Loucy (cell line): ENCODE results near the gene GALNT18.

ENCODE experiments used
- H2AFZ ChIP-seq: fragments of 200-600 bp; sonication (generic); 2 replicates; pipeline ENCODE4 v1.6.0; 2016; ENCODE audit warnings: antibody characterized with exemption, mild to moderate bottlenecking, low read length, moderate library complexity
- H3F3A ChIP-seq: fragments of 200-600 bp; 2 replicates; pipeline ENCODE4 v1.6.0; 2016; ENCODE audit warnings: antibody characterized with exemption, low read depth, mild to moderate bottlenecking
- H3K27me3 ChIP-seq: fragments of 200-600 bp; sonication (generic); 2 replicates; pipeline ENCODE4 v1.6.1; 2014; ENCODE audit warnings: low read length, mild to moderate bottlenecking; ENCODE audit not compliant: insufficient read depth, poor library complexity, severe bottlenecking
- H3K36me3 ChIP-seq: fragments of 200-600 bp; sonication (generic); 2 replicates; pipeline ENCODE4 v1.6.1; 2016; ENCODE audit warnings: low read length; ENCODE audit not compliant: insufficient read depth
- H3K4me1 ChIP-seq: fragments of 200-600 bp; sonication (generic); 2 replicates; pipeline ENCODE4 v1.5.1; 2014; ENCODE audit warnings: low read length, mild to moderate bottlenecking; ENCODE audit not compliant: insufficient read depth, poor library complexity, severe bottlenecking
- H3K4me2 ChIP-seq: fragments of 200-600 bp; sonication (generic); 2 replicates; pipeline ENCODE4 v1.6.0; 2014; ENCODE audit warnings: antibody characterized with exemption, low read length, low read depth, mild to moderate bottlenecking; ENCODE audit not compliant: poor library complexity, severe bottlenecking
- H3K4me3 ChIP-seq: fragments of 200-600 bp; sonication (generic); 2 replicates; pipeline ENCODE4 v1.5.1; 2014; ENCODE audit warnings: low read length, mild to moderate bottlenecking, mixed read lengths; ENCODE audit not compliant: poor library complexity, severe bottlenecking
- H3K79me2 ChIP-seq: fragments of 200-600 bp; sonication (generic); 2 replicates; pipeline ENCODE4 v1.6.1; 2014; ENCODE audit warnings: low read length; ENCODE audit not compliant: insufficient read depth
- H3K9ac ChIP-seq: fragments of 200-600 bp; sonication (generic); 2 replicates; pipeline ENCODE4 v1.6.0; 2014; ENCODE audit warnings: mild to moderate bottlenecking, low read depth, low read length, moderate library complexity; ENCODE audit not compliant: poor library complexity, severe bottlenecking
- H3K9me2 ChIP-seq: fragments of 200-600 bp; sonication (generic); replicated peaks from 2 replicates; pipeline ENCODE4 v1.6.1; 2016; ENCODE audit warnings: low read depth, low read length, mixed read lengths
- H3K9me3 ChIP-seq: fragments of 200-600 bp; sonication (generic); 2 replicates; pipeline ENCODE4 v1.6.1; 2014; ENCODE audit warnings: mild to moderate bottlenecking, antibody characterized with exemption, low read length, low read depth; ENCODE audit not compliant: insufficient read depth
- H4K20me1 ChIP-seq: fragments of 200-600 bp; sonication (generic); 2 replicates; pipeline ENCODE4 v1.6.0; 2014; ENCODE audit warnings: antibody characterized with exemption, low read length, mild to moderate bottlenecking; ENCODE audit not compliant: insufficient read depth, poor library complexity, severe bottlenecking
- CTCF ChIP-seq: fragments of 200-600 bp; sonication (generic); conservative IDR thresholded peaks from 2 replicates; pipeline ENCODE4 v1.5.1; 2014; ENCODE audit warnings: mild to moderate bottlenecking, antibody characterized with exemption, low read length
- EZH2phosphoT487 ChIP-seq: fragments of 200-600 bp; IDR thresholded peaks from 2 replicates; pipeline ENCODE4 v1.6.1; 2018; ENCODE audit warnings: antibody characterized with exemption, mild to moderate bottlenecking, moderate library complexity, borderline replicate concordance

GALNT18 gene

GRCh38 chr11:11500744-11501487 lies 120.9 kb downstream of the GALNT18 start:
- no peaks in the 10 kb centered on the region for H3K36me3 ChIP-seq
- no peaks in the 10 kb centered on the region for H3K79me2 ChIP-seq
- no peaks in the 10 kb centered on the region for H3F3A ChIP-seq
- H3K27me3 ChIP-seq: no peaks in the 10 kb centered on the region
- no peak overlapping the region for H3K4me3 ChIP-seq
- H3K9me3 ChIP-seq: no peaks in the 10 kb centered on the region
- H3K9ac ChIP-seq: no peak overlapping the region
- H3K9me2 ChIP-seq: no peaks in the 10 kb centered on the region
- no peak for TF ChIP-seq CTCF
- no peak for TF ChIP-seq EZH2phosphoT487
- no peaks in the 10 kb centered on the region for H3K4me1 ChIP-seq
- no peak overlapping the region for H3K4me2 ChIP-seq
- no peaks in the 10 kb centered on the region for H4K20me1 ChIP-seq
- H2AFZ ChIP-seq: no peak overlapping the region

- Histone ChIP-seq H3K79me2 (no peaks in the 10 kb centered on the region), H4K20me1 (no peaks in the 10 kb centered on the region), H3K27me3 (no peaks in the 10 kb centered on the region), H3K4me1 (no peaks in the 10 kb centered on the region), H3K9ac (no peak overlapping the region), H3K9me3 (no peaks in the 10 kb centered on the region), H3K9me2 (no peaks in the 10 kb centered on the region), H3F3A (no peaks in the 10 kb centered on the region), H3K4me3 (no peak overlapping the region), H2AFZ (peak overlapping the region; percentile 67; the same call in 1 of the 2 replicates), H3K36me3 (no peaks in the 10 kb centered on the region), H3K4me2 (no peak overlapping the region)
- TF ChIP-seq EZH2phosphoT487: no peak
- TF ChIP-seq CTCF: no peak
Observed at GRCh38 chr11:11499300-11499699, 122.5 kb downstream of the GALNT18 start.

GRCh38 chr11:11498195-11498594 lies 123.6 kb downstream of the GALNT18 start:
- Histone ChIP-seq H3K4me1 (no peaks in the 10 kb centered on the region), H3K4me2 (no peak overlapping the region), H3K79me2 (no peaks in the 10 kb centered on the region), H3F3A (no peaks in the 10 kb centered on the region), H3K4me3 (no peak overlapping the region), H3K9me2 (no peaks in the 10 kb centered on the region), H3K9ac (no peak overlapping the region), H4K20me1 (no peaks in the 10 kb centered on the region), H3K27me3 (no peaks in the 10 kb centered on the region), H3K36me3 (no peaks in the 10 kb centered on the region), H3K9me3 (no peaks in the 10 kb centered on the region), H2AFZ (no peak overlapping the region)
- TF ChIP-seq EZH2phosphoT487 (no peak), CTCF (no peak)
